Choroid plexus epithelial cell (primary cell): Measurements from ENCODE around the gene KIF5A.
"Not testable (repeated sequence)": the region's sequence is repeated elsewhere in the genome, so short reads cannot be mapped to it uniquely, and the experiment has no call there.

ENCODE experiments used
- DNase-seq: peaks from one replicate; pipeline ENCODE4 v3.0.0-alpha.2; 2010; ENCODE audit warnings: low read depth
- H3K4me3 ChIP-seq: 2 replicates; pipeline ENCODE4 v1.5.1; 2011; ENCODE audit warnings: low read depth, mild to moderate bottlenecking, control low read depth, low read length, moderate library complexity
- CTCF ChIP-seq: conservative IDR thresholded peaks from 2 replicates; pipeline ENCODE4 v1.5.1; 2011; ENCODE audit warnings: low read depth, mild to moderate bottlenecking, control low read depth, inconsistent platforms, low read length, moderate library complexity

KIF5A gene

GRCh38 chr12:57582440-57582839 lies 32.6 kb downstream of the KIF5A start:
- no peak overlapping the region for H3K4me3 ChIP-seq
- no peak for DNase-seq
- TF ChIP-seq CTCF: no peak

- H3K4me3 ChIP-seq: no peak overlapping the region
- peak; percentile 92 for DNase-seq
- TF ChIP-seq CTCF: peak; percentile 92
Measured at GRCh38 chr12:57583008-57583831, 33.4 kb downstream of the KIF5A start.

- TF ChIP-seq CTCF: no peak
- DNase-seq: no peak
- H3K4me3 ChIP-seq: no peak overlapping the region
Measured at GRCh38 chr12:57584050-57584449, 34.2 kb downstream of the KIF5A start.

- H3K4me3 ChIP-seq: no peak overlapping the region
- TF ChIP-seq CTCF: no peak
- no peak for DNase-seq
Measured at GRCh38 chr12:57584690-57585089, 34.8 kb downstream of the KIF5A start.

- H3K4me3 ChIP-seq: no peak overlapping the region
- no peak for TF ChIP-seq CTCF
- DNase-seq: no peak
Measured at GRCh38 chr12:57585156-57585555, 35.3 kb downstream of the KIF5A start.

GRCh38 chr12:57586128-57586527 lies 36.3 kb downstream of the KIF5A start:
- TF ChIP-seq CTCF: no peak
- DNase-seq: no peak

GRCh38 chr12:57586832-57587429 lies 37.1 kb downstream of the KIF5A start:
- no peak for DNase-seq
- TF ChIP-seq CTCF: no peak
- H3K4me3 ChIP-seq: no peak overlapping the region

More at GRCh38 chr12:57586128-57586527, 36.3 kb downstream of the KIF5A start:
- no peak overlapping the region for H3K4me3 ChIP-seq

GRCh38 chr12:57588951-57589610 lies 39.2 kb downstream of the KIF5A start:
- DNase-seq, H3K4me3 ChIP-seq: not testable (repeated sequence)
